ENCODE data around the gene RBFOX2. TPM values are rescaled to one million over a fixed set of nuclear protein-coding genes. Genes with fewer than 3 reads are reported as not detected.

RBFOX2 gene
- total RNA-seq, 1 donor from 2014 or later, result 126 TPM

GRCh38 chr22:35781898-35782297 is 246.7 kb downstream of the RBFOX2 start:
- no peak overlapping the region for H3K27ac Mint-ChIP-seq (ENCODE audit: unreplicated experiment)
- H3K36me3 Mint-ChIP-seq (ENCODE audit: low read depth), result no peaks in the 10 kb centered on the region
- peaks cover 8% of the 10 kb centered on the region for H3K4me1 Mint-ChIP-seq
- H3K27me3 Mint-ChIP-seq (ENCODE audit: low read depth), result no peaks in the 10 kb centered on the region
- no peaks in the 10 kb centered on the region for H3K9me3 Mint-ChIP-seq
- no peak overlapping the region for H3K4me3 Mint-ChIP-seq
- DNase-seq (ENCODE audit: low read depth, low spot score), result no peak
- no peak for TF ChIP-seq CTCF (conservative IDR thresholded peaks at IDR 0.05)

- no peak for DNase-seq (ENCODE audit: low read depth, low spot score)
- H3K27ac Mint-ChIP-seq (ENCODE audit: unreplicated experiment), result no peak overlapping the region
- H3K9me3 Mint-ChIP-seq, result no peaks in the 10 kb centered on the region
- no peak overlapping the region for H3K4me3 Mint-ChIP-seq
- TF ChIP-seq CTCF (conservative IDR thresholded peaks at IDR 0.05), result no peak
- no peaks in the 10 kb centered on the region for H3K36me3 Mint-ChIP-seq (ENCODE audit: low read depth)
- no peaks in the 10 kb centered on the region for H3K4me1 Mint-ChIP-seq
- no peaks in the 10 kb centered on the region for H3K27me3 Mint-ChIP-seq (ENCODE audit: low read depth)
Measured at GRCh38 chr22:35777335-35777975, 251.2 kb downstream of the RBFOX2 start.

- no peak for DNase-seq (ENCODE audit: low read depth, low spot score)
- H3K4me3 Mint-ChIP-seq, result no peak overlapping the region
- no peaks in the 10 kb centered on the region for H3K4me1 Mint-ChIP-seq
- no peak overlapping the region for H3K27ac Mint-ChIP-seq (ENCODE audit: unreplicated experiment)
- no peaks in the 10 kb centered on the region for H3K27me3 Mint-ChIP-seq (ENCODE audit: low read depth)
- no peaks in the 10 kb centered on the region for H3K36me3 Mint-ChIP-seq (ENCODE audit: low read depth)
- no peaks in the 10 kb centered on the region for H3K9me3 Mint-ChIP-seq
- no peak for TF ChIP-seq CTCF (conservative IDR thresholded peaks at IDR 0.05)
Measured at GRCh38 chr22:35775339-35775738, 253.3 kb downstream of the RBFOX2 start.

- Mint-ChIP-seq H3K4me1 (peaks cover 11% of the 10 kb centered on the region), H3K27me3 (ENCODE audit: low read depth) (no peaks in the 10 kb centered on the region), H3K27ac (ENCODE audit: unreplicated experiment) (no peak overlapping the region), H3K36me3 (ENCODE audit: low read depth) (no peaks in the 10 kb centered on the region), H3K4me3 (no peak overlapping the region), H3K9me3 (no peaks in the 10 kb centered on the region)
- no peak for TF ChIP-seq CTCF (conservative IDR thresholded peaks at IDR 0.05)
- no peak for DNase-seq (ENCODE audit: low read depth, low spot score)
Measured at GRCh38 chr22:35769974-35770373, 258.6 kb downstream of the RBFOX2 start.

- Mint-ChIP-seq H3K4me1 (peaks cover 11% of the 10 kb centered on the region), H3K36me3 (ENCODE audit: low read depth) (no peaks in the 10 kb centered on the region), H3K27me3 (ENCODE audit: low read depth) (no peaks in the 10 kb centered on the region), H3K27ac (ENCODE audit: unreplicated experiment) (peak overlapping the region; percentile 3), H3K4me3 (no peak overlapping the region), H3K9me3 (no peaks in the 10 kb centered on the region)
- no peak for TF ChIP-seq CTCF (conservative IDR thresholded peaks at IDR 0.05)
- no peak for DNase-seq (ENCODE audit: low read depth, low spot score)
Measured at GRCh38 chr22:35766654-35767580, 261.7 kb downstream of the RBFOX2 start.

Measured in neural crest cell (in vitro differentiated cells).